Suprapubic skin (tissue), 4 donors: ENCODE measurements around the gene NR5A2.

ENCODE experiments used
- POLR2A ChIP-seq, 2 donors: fragments of 450-650 bp; IDR thresholded peaks; one replicate each; pipeline ENCODE4 v1.6.1; 2017; ENCODE audit warnings: antibody characterized with exemption in 2 of 2, mild to moderate bottlenecking in 2 of 2, moderate library complexity in 2 of 2
- POLR2AphosphoS5 ChIP-seq, 3 donors: sonication (generic); formaldehyde crosslinking; IDR thresholded peaks; one replicate each; pipeline ENCODE4 v1.6.1; 2017; ENCODE audit warnings: antibody characterized with exemption in 3 of 3

DNA sequence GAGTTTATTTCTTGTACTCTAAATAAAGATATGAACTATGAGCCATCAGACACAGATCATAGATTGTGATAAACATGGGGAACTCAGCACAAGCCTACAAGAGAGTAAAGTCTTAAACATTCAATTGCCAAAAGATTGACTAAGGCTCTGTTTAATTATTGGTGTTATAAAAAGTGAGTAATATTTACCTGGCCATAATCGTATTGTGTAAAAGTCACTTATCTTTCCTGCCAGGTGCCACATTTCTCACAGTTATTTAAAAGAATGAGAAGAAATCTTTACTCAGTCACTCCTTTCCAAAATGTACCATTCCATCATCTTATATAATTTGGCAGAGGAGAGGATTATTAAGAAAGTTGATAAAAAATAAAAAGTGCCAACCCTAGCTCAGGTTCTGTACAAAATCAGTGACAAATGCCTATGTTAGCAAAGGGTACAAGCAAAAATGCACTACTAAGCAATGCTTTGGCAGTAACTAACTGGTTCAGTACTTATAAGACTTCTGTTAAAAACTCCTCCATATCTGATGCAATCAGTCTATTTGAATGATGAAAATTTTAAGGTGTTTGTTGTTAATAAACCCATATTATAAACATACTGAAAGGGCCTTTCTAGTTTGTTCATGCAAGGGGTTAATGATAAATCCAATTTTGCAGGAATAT, 5.8 kb upstream of the NR5A2 start:
- TF ChIP-seq POLR2A (IDR thresholded peaks at IDR 0.05) = no peak
- TF ChIP-seq POLR2AphosphoS5 (IDR thresholded peaks at IDR 0.05) = no peak
